Measurements from ENCODE around the gene OR6C1. TPM values are rescaled to one million over a fixed set of nuclear protein-coding genes. Genes with fewer than 3 reads are reported as not detected.

Gene OR6C1
- not detected in 2 replicates for total RNA-seq (ENCODE audit: low replicate concordance)

DNA sequence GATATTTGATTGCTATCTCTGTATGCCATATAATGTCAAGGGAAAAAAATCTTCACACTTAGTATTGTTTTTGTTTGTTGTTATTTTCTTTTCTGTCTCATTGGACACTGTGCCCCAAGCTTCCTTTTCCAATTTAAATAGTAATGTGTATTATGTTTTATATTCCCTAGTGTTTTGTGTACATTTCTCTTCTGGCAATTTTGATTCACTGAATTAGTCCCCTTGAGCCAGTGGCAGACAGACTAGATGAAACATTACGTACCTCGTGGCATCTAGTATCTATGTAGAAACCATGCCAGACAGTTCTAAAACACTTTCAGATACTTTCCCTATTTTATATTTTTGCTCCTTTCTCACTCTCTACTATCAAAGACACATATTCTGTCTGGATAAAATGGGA, at the start of gene OR6C1:
Gene OR6C1 (plus strand): TSS at position 301 of the 400 bp plus-strand sequence. CDS start 6,257 bp downstream, outside the sequence.

DNA sequence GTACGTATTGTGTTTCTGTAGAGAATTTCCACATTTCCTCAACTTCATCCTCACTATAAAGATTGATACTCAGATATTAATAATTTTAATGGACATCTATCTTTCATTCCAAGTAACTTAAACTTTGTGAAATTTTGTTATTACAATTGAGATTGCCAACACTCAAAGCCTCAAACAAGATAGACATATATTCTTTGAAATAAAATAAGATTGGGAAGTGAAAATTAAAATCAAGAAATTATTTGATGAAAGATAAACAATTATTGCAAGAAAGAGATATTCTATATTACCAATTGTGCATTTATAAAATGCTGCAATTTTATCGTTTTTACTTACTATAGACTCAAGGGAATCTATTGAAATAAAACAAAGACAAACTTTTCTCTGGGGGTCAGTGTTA, 17.7 kb upstream of the OR6C1 start, which contains the start of gene OR6C6:
Gene OR6C6 (minus strand): TSS at position 101 of the 400 bp plus-strand sequence. CDS start 1,337 bp downstream, outside the sequence.

DNA sequence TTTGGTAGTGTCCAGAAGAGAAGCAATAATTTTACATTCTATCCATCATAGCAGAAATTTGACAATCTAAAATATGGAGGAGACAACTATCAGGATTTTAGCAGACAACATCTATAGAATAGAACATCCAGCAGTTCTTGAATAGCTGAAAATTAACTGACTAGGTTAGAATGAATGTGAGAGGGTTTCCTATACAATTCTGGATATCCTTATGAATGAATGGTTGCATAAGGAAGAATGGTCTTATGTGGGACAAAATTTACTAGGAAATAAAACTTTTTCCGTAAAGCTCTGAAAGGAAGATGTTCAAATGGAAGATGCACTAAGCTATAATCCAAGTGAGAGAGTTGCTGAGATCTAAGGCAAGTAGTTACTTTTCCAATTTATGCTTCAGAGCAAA, 16.3 kb downstream of the OR6C1 start, which contains the start of gene OR6C3:
Gene OR6C3 (plus strand): TSS at position 301 of the 400 bp plus-strand sequence. CDS start 955 bp downstream, outside the sequence.

DNA sequence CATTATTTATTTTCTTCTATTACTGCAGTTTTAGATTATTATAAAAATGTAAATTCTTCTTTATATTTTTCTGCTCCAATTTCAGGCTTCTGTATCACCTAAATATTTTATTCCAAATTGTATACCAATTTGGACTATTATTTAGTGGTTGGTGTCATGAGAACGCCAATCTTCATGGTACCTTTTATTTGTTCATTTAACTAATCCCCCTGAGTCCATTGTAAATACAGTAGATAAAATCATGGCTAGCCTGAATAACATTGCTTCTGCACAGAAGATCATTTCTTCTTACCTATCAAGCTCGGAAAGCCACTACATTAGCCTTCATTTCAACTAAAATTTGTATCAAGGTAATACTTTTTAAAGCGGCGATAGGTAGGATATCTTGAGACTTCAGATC, 48.5 kb downstream of the OR6C1 start, which contains the start of gene OR6C75:
Gene OR6C75 (plus strand): TSS at position 301 of the 400 bp plus-strand sequence. CDS start 2,136 bp downstream, outside the sequence.

Other genes with a start within 250 kb of the OR6C1 start
- not detected in 2 replicates for gene OR9K2, start 187.9 kb upstream of the OR6C1 start, total RNA-seq (ENCODE audit: low replicate concordance)
- gene OR10A7, start 93.3 kb upstream of the OR6C1 start, total RNA-seq (ENCODE audit: low replicate concordance), result not detected in 2 replicates
- gene OR6C74, start 69.7 kb upstream of the OR6C1 start, total RNA-seq (ENCODE audit: low replicate concordance), result not detected in 2 replicates
- not detected in 2 replicates for gene OR6C6, start 17.8 kb upstream of the OR6C1 start, total RNA-seq (ENCODE audit: low replicate concordance)
- gene OR6C3, start 16.4 kb downstream of the OR6C1 start, total RNA-seq (ENCODE audit: low replicate concordance), result not detected in 2 replicates
- not detected in 2 replicates for gene OR6C75, start 48.6 kb downstream of the OR6C1 start, total RNA-seq (ENCODE audit: low replicate concordance)
- gene OR6C65, start 86.2 kb downstream of the OR6C1 start, total RNA-seq (ENCODE audit: low replicate concordance), result not detected in 2 replicates
- gene OR6C76, start 111.9 kb downstream of the OR6C1 start, total RNA-seq (ENCODE audit: low replicate concordance), result not detected in 2 replicates
- gene OR6C2, start 129.7 kb downstream of the OR6C1 start, total RNA-seq (ENCODE audit: low replicate concordance), result not detected in 2 replicates
- not detected in 2 replicates for gene OR6C70, start 155.8 kb downstream of the OR6C1 start, total RNA-seq (ENCODE audit: low replicate concordance)
- gene OR6C68, start 178.0 kb downstream of the OR6C1 start, total RNA-seq (ENCODE audit: low replicate concordance), result not detected in 2 replicates
- not detected in 2 replicates for gene OR6C4, start 235.3 kb downstream of the OR6C1 start, total RNA-seq (ENCODE audit: low replicate concordance)